Measurements from ENCODE around the gene ULK4.
"Not testable (repeated sequence)": the region's sequence is repeated elsewhere in the genome, so short reads cannot be mapped to it uniquely, and the experiment has no call there.

The ULK4 gene

GRCh38 chr3:41653571-41654239 lies 308.2 kb downstream of the ULK4 start:
- DNase-seq (ENCODE audit: low read depth, low spot score), result no peak
- H3K27ac ChIP-seq, result no peak overlapping the region

GRCh38 chr3:41652931-41653330 lies 309.0 kb downstream of the ULK4 start:
- DNase-seq (ENCODE audit: low read depth, low spot score), result no peak

GRCh38 chr3:41652506-41652905 lies 309.4 kb downstream of the ULK4 start:
- no peak overlapping the region for H3K27ac ChIP-seq
- DNase-seq (ENCODE audit: low read depth, low spot score), result no peak

More at GRCh38 chr3:41652931-41653330, 309.0 kb downstream of the ULK4 start:
- no peak overlapping the region for H3K27ac ChIP-seq

- no peak overlapping the region for H3K27ac ChIP-seq
- DNase-seq (ENCODE audit: low read depth, low spot score), result no peak
Observed at GRCh38 chr3:41651718-41652117, 310.2 kb downstream of the ULK4 start.

GRCh38 chr3:41650406-41650805 lies 311.5 kb downstream of the ULK4 start:
- DNase-seq (ENCODE audit: low read depth, low spot score), result no peak
- H3K27ac ChIP-seq, result no peak overlapping the region

GRCh38 chr3:41649129-41649739 lies 312.7 kb downstream of the ULK4 start:
- DNase-seq (ENCODE audit: low read depth, low spot score), result no peak
- no peak overlapping the region for H3K27ac ChIP-seq

- not testable (repeated sequence) for H3K27ac ChIP-seq; DNase-seq (ENCODE audit: low read depth, low spot score)
Observed at GRCh38 chr3:41647730-41648129, 314.2 kb downstream of the ULK4 start.

GRCh38 chr3:41640076-41640475 lies 321.8 kb downstream of the ULK4 start:
- DNase-seq (ENCODE audit: low read depth, low spot score), result no peak
- H3K27ac ChIP-seq, result no peak overlapping the region

- no peak overlapping the region for H3K27ac ChIP-seq
Observed at GRCh38 chr3:41638381-41638780, 323.5 kb downstream of the ULK4 start.

GRCh38 chr3:41632700-41633099 lies 329.2 kb downstream of the ULK4 start:
- DNase-seq (ENCODE audit: low read depth, low spot score), result no peak
- H3K27ac ChIP-seq, result no peak overlapping the region

More at GRCh38 chr3:41638381-41638780, 323.5 kb downstream of the ULK4 start:
- DNase-seq (ENCODE audit: low read depth, low spot score), result no peak

- no peak for DNase-seq (ENCODE audit: low read depth, low spot score)
- H3K27ac ChIP-seq, result no peak overlapping the region
Observed at GRCh38 chr3:41630708-41631107, 331.2 kb downstream of the ULK4 start.

GRCh38 chr3:41629986-41630385 lies 331.9 kb downstream of the ULK4 start:
- no peak for DNase-seq (ENCODE audit: low read depth, low spot score)
- H3K27ac ChIP-seq, result no peak overlapping the region

GRCh38 chr3:41629072-41629471 lies 332.8 kb downstream of the ULK4 start:
- no peak for DNase-seq (ENCODE audit: low read depth, low spot score)
- no peak overlapping the region for H3K27ac ChIP-seq

GRCh38 chr3:41627477-41628087 lies 334.3 kb downstream of the ULK4 start:
- no peak for DNase-seq (ENCODE audit: low read depth, low spot score)
- no peak overlapping the region for H3K27ac ChIP-seq

GRCh38 chr3:41612853-41613252 lies 349.1 kb downstream of the ULK4 start:
- DNase-seq (ENCODE audit: low read depth, low spot score), result no peak
- H3K27ac ChIP-seq, result no peak overlapping the region

GRCh38 chr3:41611008-41611407 lies 350.9 kb downstream of the ULK4 start:
- DNase-seq (ENCODE audit: low read depth, low spot score), result no peak
- no peak overlapping the region for H3K27ac ChIP-seq

- H3K27ac ChIP-seq, result no peak overlapping the region
- no peak for DNase-seq (ENCODE audit: low read depth, low spot score)
Observed at GRCh38 chr3:41608347-41608746, 353.6 kb downstream of the ULK4 start.

- no peak for DNase-seq (ENCODE audit: low read depth, low spot score)
Observed at GRCh38 chr3:41603807-41604206, 358.1 kb downstream of the ULK4 start.

GRCh38 chr3:41602121-41602520 lies 359.8 kb downstream of the ULK4 start:
- no peak for DNase-seq (ENCODE audit: low read depth, low spot score)
- no peak overlapping the region for H3K27ac ChIP-seq

More at GRCh38 chr3:41603807-41604206, 358.1 kb downstream of the ULK4 start:
- no peak overlapping the region for H3K27ac ChIP-seq

GRCh38 chr3:41601404-41601987 lies 360.4 kb downstream of the ULK4 start:
- no peak for DNase-seq (ENCODE audit: low read depth, low spot score)
- no peak overlapping the region for H3K27ac ChIP-seq

GRCh38 chr3:41600616-41601015 lies 361.3 kb downstream of the ULK4 start:
- no peak for DNase-seq (ENCODE audit: low read depth, low spot score)
- H3K27ac ChIP-seq, result no peak overlapping the region

Data from epithelial cell of prostate (primary cell).